HepG2 (cell line): ENCODE measurements around the gene CCDC85C. TPM values are rescaled to one million over a fixed set of nuclear protein-coding genes. Genes with fewer than 3 reads are reported as not detected.
A peak's percentile ranks its signal among the peaks of the same experiment; 100 is the strongest.

ENCODE experiments used
- CC2D1A ChIP-seq: sonication (generic); formaldehyde crosslinking; IDR thresholded peaks from 2 replicates; pipeline ENCODE4 v1.8.1; 2023; ENCODE audit warnings: mild to moderate bottlenecking, missing genetic modification reagents
- FOXC1 ChIP-seq: sonication (generic); formaldehyde crosslinking; IDR thresholded peaks from 2 replicates; pipeline ENCODE4 v1.8.0; 2022; ENCODE audit warnings: mild to moderate bottlenecking, missing genetic modification reagents, borderline replicate concordance
- KDM5B ChIP-seq: sonication (generic); formaldehyde crosslinking; IDR thresholded peaks from 2 replicates; pipeline ENCODE4 v1.4.0; 2020; ENCODE audit warnings: missing genetic modification reagents, mild to moderate bottlenecking, borderline replicate concordance
- MED1 ChIP-seq: sonication (generic); formaldehyde crosslinking; IDR thresholded peaks from 2 replicates; pipeline ENCODE4 v1.4.0; 2020; ENCODE audit warnings: missing genetic modification reagents
- MIXL1 ChIP-seq: IDR thresholded peaks from 2 replicates; pipeline ENCODE4 v1.6.1; 2016
- MXI1 ChIP-seq: IDR thresholded peaks from 3 replicates; pipeline ENCODE4 v1.6.1; 2012; ENCODE audit warnings: low read depth, low read length, inconsistent platforms, borderline replicate concordance
- NFKB2 ChIP-seq: sonication (generic); formaldehyde crosslinking; IDR thresholded peaks from 2 replicates; pipeline ENCODE4 v1.4.0; 2020; ENCODE audit warnings: missing genetic modification reagents, borderline replicate concordance
- RARA ChIP-seq: IDR thresholded peaks from 2 replicates; pipeline ENCODE4 v1.6.1; 2016; ENCODE audit warnings: missing genetic modification reagents, missing compliant biosample characterization
- REXO4 ChIP-seq: sonication (generic); formaldehyde crosslinking; IDR thresholded peaks from 2 replicates; pipeline ENCODE4 v1.8.0; 2022; ENCODE audit warnings: missing genetic modification reagents, mild to moderate bottlenecking, borderline replicate concordance
- SKIL ChIP-seq: sonication (generic); formaldehyde crosslinking; IDR thresholded peaks from 2 replicates; pipeline ENCODE4 v1.8.0; 2022; ENCODE audit warnings: missing genetic modification reagents, mild to moderate bottlenecking, moderate library complexity, borderline replicate concordance
- SOX13 ChIP-seq, 3 experiments: fragments of 450-650 bp in 1 of 3; sonication (generic) in 1 of 3; formaldehyde crosslinking in 1 of 3; IDR thresholded peaks in 2 of 3; conservative IDR thresholded peaks in 1 of 3; 2 replicates each; pipeline versions ENCODE4 v1.5.0 to v1.6.1; 2016 to 2020; ENCODE audit warnings: antibody characterized with exemption in 1 of 3, mild to moderate bottlenecking in 1 of 3, missing compliant biosample characterization in 1 of 3, missing genetic modification reagents in 1 of 3, moderate library complexity in 1 of 3
- SOX6 ChIP-seq, 2 experiments: fragments of 450-650 bp in 1 of 2; sonication (generic) in 1 of 2; formaldehyde crosslinking in 1 of 2; IDR thresholded peaks; 2 replicates each; pipeline versions ENCODE4 v1.4.0 to v1.6.1; 2017 to 2020; ENCODE audit warnings: antibody characterized with exemption in 1 of 2, mild to moderate bottlenecking in 1 of 2, missing genetic modification reagents in 1 of 2
- SSRP1 ChIP-seq: IDR thresholded peaks from 2 replicates; pipeline ENCODE4 v1.6.1; 2016; ENCODE audit warnings: control low read depth
- STAG1 ChIP-seq: sonication (generic); formaldehyde crosslinking; IDR thresholded peaks from 2 replicates; pipeline ENCODE4 v1.4.0; 2020; ENCODE audit warnings: missing genetic modification reagents
- TBX2 ChIP-seq: sonication (generic); formaldehyde crosslinking; IDR thresholded peaks from 2 replicates; pipeline ENCODE4 v1.5.0; 2020; ENCODE audit warnings: missing genetic modification reagents, mild to moderate bottlenecking, borderline replicate concordance
- TEAD3 ChIP-seq: optimal IDR thresholded peaks from 2 replicates; pipeline ENCODE3; 2016; ENCODE audit warnings: borderline replicate concordance
- TFAP4 ChIP-seq: sonication (generic); IDR thresholded peaks from 2 replicates; pipeline ENCODE4 v1.6.1; 2016; ENCODE audit warnings: low read depth, borderline replicate concordance
- ZNF276 ChIP-seq: sonication (generic); formaldehyde crosslinking; IDR thresholded peaks from 2 replicates; pipeline ENCODE4 v1.4.0; 2020; ENCODE audit warnings: mild to moderate bottlenecking, low read depth, missing genetic modification reagents
- ZNF317 ChIP-seq: sonication (generic); formaldehyde crosslinking; IDR thresholded peaks from 2 replicates; pipeline ENCODE4 v1.5.0; 2020; ENCODE audit warnings: mild to moderate bottlenecking, missing genetic modification reagents
- ZNF326 ChIP-seq: sonication (generic); formaldehyde crosslinking; IDR thresholded peaks from 2 replicates; pipeline ENCODE4 v1.4.0; 2020; ENCODE audit warnings: missing genetic modification reagents, borderline replicate concordance
- ZNF704 ChIP-seq: sonication (generic); formaldehyde crosslinking; IDR thresholded peaks from 2 replicates; pipeline ENCODE4 v1.8.1; 2023; ENCODE audit warnings: mild to moderate bottlenecking, inconsistent platforms, moderate library complexity, missing genetic modification reagents, borderline replicate concordance
- ZNF740 ChIP-seq: sonication (generic); formaldehyde crosslinking; IDR thresholded peaks from 2 replicates; pipeline ENCODE4 v1.4.0; 2020; ENCODE audit warnings: missing genetic modification reagents
- polyA plus RNA-seq, 8 experiments: library from polyadenylated mRNA; depleted of rRNA in 3 of 8; stranded (reverse) in 7 of 8; unstranded in 1 of 8; fragments of >200 nt; fragmentation: Illumina TruSeq in 4 of 8; extraction: Trizol in 4 of 8; gene quantifications; 2 replicates each; pipeline versions ENCODE4 v1.2.1 to v1.2.3, GENCODE V29; 2011 to 2016; ENCODE audit warnings: low read depth in 4 of 8, missing spikeins in 1 of 8, mixed read lengths in 1 of 8; ENCODE audit not compliant: insufficient read depth in 1 of 8
- total RNA-seq, 5 experiments: library from RNA; depleted of rRNA; stranded (reverse); fragments of >200 nt; fragmentation: Illumina TruSeq; extraction: Trizol; gene quantifications; 2 replicates each; pipeline ENCODE4 v1.2.3, GENCODE V29; 2016; ENCODE audit warnings: low read depth in 1 of 5

The CCDC85C gene
- total and polyA plus RNA-seq, 2 of the 13 experiments (the other 11 are each of a cell fraction or from before 2014, with no cell fraction given): 18.8 to 43.8 TPM

- peak; percentile 86 for TF ChIP-seq RARA (CRISPR knock-in tag)
- TF ChIP-seq TBX2 (CRISPR knock-in tag): peak; percentile 84
- TF ChIP-seq NFKB2: no peak; the same call in 1 of the 2 replicates
- peak; percentile 82 for TF ChIP-seq MED1
- no peak for TF ChIP-seq SOX6 (IDR thresholded peaks at IDR 0.05)
- peak; percentile 62 for TF ChIP-seq SOX6 (CRISPR knock-in tag; IDR thresholded peaks at IDR 0.05)
- TF ChIP-seq MXI1: peak; percentile 69; the same call in 1 of the 3 replicates
- TF ChIP-seq SKIL (CRISPR knock-in tag): 0 out of 2 replicates have a peak, but pooled peaks have one; percentile 52
- TF ChIP-seq REXO4 (CRISPR knock-in tag): no peak
- 0 out of 2 replicates have a peak, but pooled peaks have one; percentile 68 for TF ChIP-seq CC2D1A
- TF ChIP-seq ZNF740 (CRISPR knock-in tag): 0 out of 2 replicates have a peak, but pooled peaks have one; percentile 28
- no peak for TF ChIP-seq SSRP1 (CRISPR knock-in tag)
- TF ChIP-seq FOXC1 (CRISPR knock-in tag): 0 out of 2 replicates have a peak, but pooled peaks have one; percentile 31
- TF ChIP-seq ZNF704: 0 out of 2 replicates have a peak, but pooled peaks have one; percentile 46
- TF ChIP-seq MIXL1 (CRISPR knock-in tag): peak; percentile 25; the same call in 1 of the 2 replicates
- TF ChIP-seq TFAP4: peak; percentile 98
- TF ChIP-seq SOX13 (IDR thresholded peaks at IDR 0.05): no peak
- peak in 1 of 2 experiments; percentile 73; a peak in 2 of 4 replicates for TF ChIP-seq SOX13 (CRISPR knock-in tag; conservative IDR thresholded peaks at IDR 0.05 in 1 of 2, IDR thresholded peaks at IDR 0.05 in 1 of 2)
- no peak; the same call in 1 of the 2 replicates for TF ChIP-seq KDM5B
- peak; percentile 56 for TF ChIP-seq TEAD3 (CRISPR knock-in tag)
- TF ChIP-seq ZNF326 (CRISPR knock-in tag): no peak
- TF ChIP-seq ZNF317: 0 out of 2 replicates have a peak, but pooled peaks have one; percentile 30
- 0 out of 2 replicates have a peak, but pooled peaks have one; percentile 8 for TF ChIP-seq STAG1 (CRISPR knock-in tag)
- no peak for TF ChIP-seq ZNF276 (CRISPR knock-in tag)
Measured at GRCh38 chr14:99554757-99555531, 49.1 kb downstream of the CCDC85C start (continued).
